GM19468 (cell line): Measurements from ENCODE around the gene CRK.
"Not testable (repeated sequence)": the region's sequence is repeated elsewhere in the genome, so short reads cannot be mapped to it uniquely, and the experiment has no call there.

ENCODE experiments used
- ATAC-seq: cut with Tn5 transposase; IDR thresholded peaks from one replicate; pipeline ENCODE4 v1.9.1; 2021; ENCODE audit warnings: mild to moderate bottlenecking, moderate library complexity, moderate number of reproducible peaks; ENCODE audit not compliant: unreplicated experiment; ENCODE audit errors: extremely low read depth

CRK gene

GRCh38 chr17:1435326-1435725, 20.7 kb downstream of the CRK start:
- no peak for ATAC-seq

- ATAC-seq, result no peak
These were observed 21.9 kb downstream of the CRK start for GRCh38 chr17:1434150-1434549.

GRCh38 chr17:1431631-1432104, 24.4 kb downstream of the CRK start:
- ATAC-seq, result no peak

GRCh38 chr17:1423456-1424135, 32.4 kb downstream of the CRK start:
- ATAC-seq, result no peak

- no peak for ATAC-seq
These were observed 33.1 kb downstream of the CRK start for GRCh38 chr17:1422885-1423284.

- no peak for ATAC-seq
These were observed 34.6 kb downstream of the CRK start for GRCh38 chr17:1421470-1421869.

GRCh38 chr17:1420981-1421380, 35.1 kb downstream of the CRK start:
- no peak for ATAC-seq

GRCh38 chr17:1420163-1420562, 35.9 kb downstream of the CRK start:
- ATAC-seq, result no peak

GRCh38 chr17:1418476-1418875, 37.6 kb downstream of the CRK start:
- not testable (repeated sequence) for ATAC-seq

- no peak for ATAC-seq
These were observed 39.6 kb downstream of the CRK start for GRCh38 chr17:1416414-1416813.

GRCh38 chr17:1414634-1415033, 41.4 kb downstream of the CRK start:
- no peak for ATAC-seq

- ATAC-seq, result no peak
These were observed 41.9 kb downstream of the CRK start for GRCh38 chr17:1414001-1414574.

- ATAC-seq, result no peak
These were observed 42.7 kb downstream of the CRK start for GRCh38 chr17:1413281-1413791.

- ATAC-seq, result no peak
These were observed 43.6 kb downstream of the CRK start for GRCh38 chr17:1412185-1413110.

GRCh38 chr17:1402262-1402586, 53.8 kb downstream of the CRK start:
- ATAC-seq, result no peak

- ATAC-seq, result peak; percentile 71
These were observed 56.1 kb downstream of the CRK start, which contains the start of gene YWHAE for GRCh38 chr17:1399679-1400512. TSS of gene YWHAE (minus strand) at chr17:1400222. CDS start at chr17:1400110, 112 bp downstream.

- ATAC-seq, result no peak
These were observed 56.9 kb downstream of the CRK start for GRCh38 chr17:1398931-1399678.

- ATAC-seq, result no peak
These were observed 58.0 kb downstream of the CRK start for GRCh38 chr17:1398028-1398427.
